ENCODE data around the gene NAP1L4. TPM values are rescaled to one million over a fixed set of nuclear protein-coding genes. Genes with fewer than 3 reads are reported as not detected.

The NAP1L4 gene
- total RNA-seq, 1 donor: 99.6 TPM

- no peak for DNase-seq (ENCODE audit: low read depth)
- TF ChIP-seq CTCF (IDR thresholded peaks at IDR 0.05; ENCODE audit: insufficient read depth, low read length): no peak
Measured at GRCh38 chr11:2977113-2977512, 15.0 kb downstream of the NAP1L4 start.

GRCh38 chr11:2976294-2977063 is 15.7 kb downstream of the NAP1L4 start:
- H3K4me3 ChIP-seq (ENCODE audit: low read depth, low read length): no peak overlapping the region
- no peak for DNase-seq (ENCODE audit: low read depth)
- TF ChIP-seq CTCF (IDR thresholded peaks at IDR 0.05; ENCODE audit: insufficient read depth, low read length): no peak

More at GRCh38 chr11:2977113-2977512, 15.0 kb downstream of the NAP1L4 start:
- H3K4me3 ChIP-seq (ENCODE audit: low read depth, low read length): no peak overlapping the region

GRCh38 chr11:2975594-2975993 is 16.5 kb downstream of the NAP1L4 start:
- H3K4me3 ChIP-seq (ENCODE audit: low read depth, low read length): no peak overlapping the region
- DNase-seq (ENCODE audit: low read depth): peak; percentile 32
- peak; percentile 36 for TF ChIP-seq CTCF (IDR thresholded peaks at IDR 0.05; ENCODE audit: insufficient read depth, low read length)

GRCh38 chr11:2974272-2974671 is 17.9 kb downstream of the NAP1L4 start:
- TF ChIP-seq CTCF (IDR thresholded peaks at IDR 0.05; ENCODE audit: insufficient read depth, low read length): no peak
- no peak for DNase-seq (ENCODE audit: low read depth)
- H3K4me3 ChIP-seq (ENCODE audit: low read depth, low read length): no peak overlapping the region

- no peak for TF ChIP-seq CTCF (IDR thresholded peaks at IDR 0.05; ENCODE audit: insufficient read depth, low read length)
- no peak overlapping the region for H3K4me3 ChIP-seq (ENCODE audit: low read depth, low read length)
- no peak for DNase-seq (ENCODE audit: low read depth)
Measured at GRCh38 chr11:2968341-2968900, 23.7 kb downstream of the NAP1L4 start.

- DNase-seq (ENCODE audit: low read depth): no peak
- H3K4me3 ChIP-seq (ENCODE audit: low read depth, low read length): no peak overlapping the region
- no peak for TF ChIP-seq CTCF (IDR thresholded peaks at IDR 0.05; ENCODE audit: insufficient read depth, low read length)
Measured at GRCh38 chr11:2964782-2965181, 27.3 kb downstream of the NAP1L4 start.
